DMS153 treated with DMSO at 0.1 percent for 48 hours (cell line): ENCODE results near the gene ZBTB9.

ENCODE experiments used
- DNase-seq: peaks from one replicate; lab custom pipeline; 2025; ENCODE audit not compliant: unreplicated experiment; lab: John Stamatoyannopoulos, UW

ZBTB9 gene

DNA sequence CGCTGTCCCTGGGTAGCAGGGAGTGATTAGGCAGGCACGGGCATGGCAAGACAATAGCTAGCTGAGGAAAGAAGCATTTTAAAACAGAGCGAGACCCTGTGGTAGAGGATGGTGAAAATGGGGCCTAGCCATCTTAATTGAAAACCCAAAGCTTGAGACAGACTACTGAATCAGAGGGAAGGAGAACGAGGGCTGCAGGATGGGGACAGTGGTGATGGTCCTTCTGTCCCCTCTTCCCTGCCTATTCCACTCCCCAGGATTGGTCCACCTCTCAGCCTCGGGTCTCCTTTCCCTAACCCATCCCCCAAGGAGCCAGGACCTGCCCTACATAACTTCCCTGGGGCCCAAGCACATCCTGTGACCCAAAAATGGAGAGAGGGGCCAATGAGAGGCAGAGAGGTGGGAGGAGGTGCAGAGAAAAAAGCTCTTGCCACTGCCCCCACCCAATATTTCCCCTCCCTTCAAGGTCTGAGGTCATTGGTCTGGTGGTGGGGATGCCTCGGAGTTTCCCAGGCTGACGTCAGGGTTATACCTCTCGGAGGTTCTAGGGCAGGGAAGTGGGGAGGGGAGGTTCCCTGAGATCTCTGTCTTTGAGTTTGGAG lies 35.6 kb upstream of the ZBTB9 start:
- no peak for DNase-seq

DNA sequence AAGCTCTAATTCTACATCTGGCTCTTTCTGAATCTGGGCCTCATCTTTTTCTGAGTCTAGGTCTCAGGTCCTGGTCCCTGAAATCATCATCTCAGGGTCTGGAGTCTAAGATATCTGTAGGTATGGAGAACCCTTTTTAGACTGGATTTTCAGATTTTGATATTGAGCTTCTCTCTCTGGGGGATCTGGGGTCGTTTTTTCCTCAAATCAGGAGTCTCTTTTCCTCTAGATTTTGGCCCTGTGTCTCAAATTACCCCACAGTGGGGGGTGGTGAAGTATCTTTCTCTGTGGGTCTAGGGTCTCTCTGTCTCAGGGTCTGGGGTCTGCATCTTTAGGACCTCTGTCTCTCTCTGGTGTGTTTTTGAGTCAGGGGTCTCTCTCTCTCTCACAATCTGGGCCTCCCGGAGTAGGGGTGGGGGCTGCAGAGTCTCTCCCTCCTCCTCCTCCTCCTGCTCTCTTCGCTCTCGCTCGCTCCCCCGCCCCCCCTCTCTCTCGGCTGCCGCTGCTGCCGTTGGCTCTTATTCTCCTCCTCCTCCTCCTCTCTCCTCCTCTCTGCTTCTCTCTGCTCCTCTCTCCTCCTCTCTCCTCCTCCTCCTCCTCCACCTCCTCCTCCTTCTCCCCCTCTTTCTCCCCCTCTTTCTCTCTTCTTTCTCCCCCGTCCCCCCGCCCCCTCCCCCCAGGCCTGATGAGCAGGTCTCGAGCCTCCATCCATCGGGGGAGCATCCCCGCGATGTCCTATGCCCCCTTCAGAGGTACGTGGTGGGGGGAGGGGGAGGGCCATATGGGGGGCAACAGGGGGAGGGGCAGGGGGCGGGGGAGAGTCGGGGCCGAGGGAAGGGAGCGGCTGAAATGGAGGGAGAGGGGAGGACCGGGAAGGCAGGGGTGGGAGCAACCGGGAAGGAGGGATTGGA lies 34.5 kb upstream of the ZBTB9 start, which contains the start of gene SYNGAP1:
Gene SYNGAP1, plus strand, starts transcription at position 486 of the 911 bp plus-strand sequence. Its CDS starts 200 bp downstream, at position 686.
- DNase-seq: peak; percentile 6

DNA sequence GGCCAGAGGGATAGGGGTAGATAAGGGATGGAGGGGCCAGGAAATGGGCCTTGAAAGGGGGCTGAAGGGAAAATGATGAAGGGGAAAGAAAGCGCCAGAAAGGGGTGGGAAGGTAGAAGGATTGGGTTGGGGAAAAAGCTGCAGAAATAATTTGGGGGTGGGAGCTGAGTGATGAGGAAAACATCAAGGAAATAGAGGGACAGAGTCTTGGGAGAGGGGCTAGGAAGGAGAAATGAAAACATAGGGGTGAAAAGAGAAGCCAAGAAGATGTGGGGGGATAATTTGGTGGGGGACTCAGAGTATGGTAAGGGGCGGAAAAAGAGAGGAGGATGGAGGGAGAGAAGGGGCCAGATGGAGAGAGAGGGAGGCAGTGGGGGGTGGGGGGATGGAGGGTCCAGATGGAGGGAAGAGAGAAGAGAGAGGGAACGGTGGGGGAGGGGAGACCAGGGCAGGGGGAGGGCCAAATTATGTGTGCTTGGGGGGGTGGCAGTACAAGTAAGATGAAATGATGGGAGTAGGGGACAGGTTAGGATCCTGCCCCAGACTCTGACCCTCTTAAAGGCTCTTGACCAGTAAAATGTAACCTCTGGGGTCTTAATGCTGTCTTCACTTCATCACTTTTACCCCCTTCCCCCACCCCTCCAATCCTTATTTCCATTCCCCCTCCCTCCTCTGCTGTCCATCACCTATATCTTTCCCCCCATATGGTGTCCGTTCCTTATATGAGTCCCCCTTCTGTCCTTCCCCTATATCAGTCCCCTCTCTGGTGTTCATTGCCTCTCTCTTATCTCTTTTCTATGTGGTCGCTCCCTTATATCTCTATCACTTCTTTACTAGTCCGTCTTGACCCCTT lies 33.7 kb upstream of the ZBTB9 start:
- no peak for DNase-seq

DNA sequence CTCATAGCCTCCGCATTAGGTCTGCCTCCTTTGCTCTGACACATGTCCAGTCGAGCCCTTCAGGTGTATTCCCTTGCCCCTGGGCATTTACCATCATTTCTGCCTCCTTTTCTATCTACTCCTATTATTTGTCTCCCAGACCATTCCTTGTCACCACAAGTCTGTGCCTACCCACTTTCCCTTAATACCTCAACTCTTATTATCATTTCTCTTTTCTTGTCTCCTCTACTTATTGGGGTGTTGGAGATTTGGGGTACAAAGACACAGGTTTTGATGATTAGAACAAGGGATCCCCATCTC lies 33.1 kb upstream of the ZBTB9 start:
- DNase-seq: no peak

DNA sequence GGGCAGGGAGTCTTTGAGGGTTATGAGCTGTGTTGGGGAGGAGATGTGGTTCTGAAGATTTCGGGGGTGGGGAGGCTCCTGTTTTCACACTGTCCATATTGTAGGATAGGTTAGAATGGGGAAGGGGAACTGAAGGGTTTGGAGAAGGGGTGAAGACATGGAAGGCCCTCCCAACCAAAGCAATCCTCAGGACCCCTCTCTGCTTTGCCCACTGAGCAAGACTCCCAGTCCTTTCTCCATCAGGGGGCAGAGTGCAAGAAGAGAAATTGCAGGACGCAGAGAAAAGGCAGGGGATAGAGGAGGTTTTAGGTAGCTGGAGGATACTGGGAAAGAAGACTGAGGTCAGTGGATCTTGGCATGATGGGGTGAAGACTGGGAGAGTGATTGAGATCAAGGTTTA lies 30.6 kb upstream of the ZBTB9 start:
- no peak for DNase-seq

DNA sequence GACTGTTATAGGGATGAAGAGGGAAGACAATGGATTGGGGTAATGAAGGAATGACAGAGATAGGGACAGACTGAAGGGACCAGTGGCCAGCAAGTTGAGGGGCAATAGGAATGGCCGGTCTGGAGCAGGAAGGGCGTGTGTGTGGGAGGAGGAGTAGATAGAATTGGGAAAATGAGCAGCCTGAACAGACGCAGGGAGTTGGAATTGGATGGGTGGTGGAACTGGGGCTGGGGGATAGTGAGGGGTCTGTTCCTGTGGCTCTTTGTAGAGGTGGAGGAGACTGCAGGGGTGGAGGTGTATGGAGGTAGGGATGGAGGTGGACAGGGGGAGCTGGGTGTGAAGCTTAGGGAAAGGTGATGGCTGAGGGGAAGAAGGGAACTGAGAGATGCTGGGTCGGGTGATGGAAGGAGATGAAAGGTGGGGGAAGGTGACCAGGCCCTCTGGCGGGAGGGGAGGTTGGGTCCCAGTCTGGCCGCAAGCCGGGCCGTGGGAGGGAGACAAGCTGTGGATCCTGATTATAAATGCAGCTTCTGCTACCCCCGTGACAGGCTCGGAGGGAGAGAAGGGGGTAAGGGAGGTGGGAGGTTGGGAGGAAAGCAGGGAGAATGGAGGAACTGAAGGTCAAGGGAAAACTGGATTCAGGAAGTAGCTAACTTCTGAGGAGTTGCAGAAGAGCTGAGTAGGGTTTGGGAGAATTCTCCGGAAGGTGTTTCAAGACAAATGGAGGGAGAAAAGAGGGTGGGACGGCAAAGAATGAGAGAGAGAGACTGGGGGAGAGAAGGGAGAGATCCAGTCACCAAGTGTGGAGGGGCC lies 29.3 kb upstream of the ZBTB9 start:
- DNase-seq: no peak

DNA sequence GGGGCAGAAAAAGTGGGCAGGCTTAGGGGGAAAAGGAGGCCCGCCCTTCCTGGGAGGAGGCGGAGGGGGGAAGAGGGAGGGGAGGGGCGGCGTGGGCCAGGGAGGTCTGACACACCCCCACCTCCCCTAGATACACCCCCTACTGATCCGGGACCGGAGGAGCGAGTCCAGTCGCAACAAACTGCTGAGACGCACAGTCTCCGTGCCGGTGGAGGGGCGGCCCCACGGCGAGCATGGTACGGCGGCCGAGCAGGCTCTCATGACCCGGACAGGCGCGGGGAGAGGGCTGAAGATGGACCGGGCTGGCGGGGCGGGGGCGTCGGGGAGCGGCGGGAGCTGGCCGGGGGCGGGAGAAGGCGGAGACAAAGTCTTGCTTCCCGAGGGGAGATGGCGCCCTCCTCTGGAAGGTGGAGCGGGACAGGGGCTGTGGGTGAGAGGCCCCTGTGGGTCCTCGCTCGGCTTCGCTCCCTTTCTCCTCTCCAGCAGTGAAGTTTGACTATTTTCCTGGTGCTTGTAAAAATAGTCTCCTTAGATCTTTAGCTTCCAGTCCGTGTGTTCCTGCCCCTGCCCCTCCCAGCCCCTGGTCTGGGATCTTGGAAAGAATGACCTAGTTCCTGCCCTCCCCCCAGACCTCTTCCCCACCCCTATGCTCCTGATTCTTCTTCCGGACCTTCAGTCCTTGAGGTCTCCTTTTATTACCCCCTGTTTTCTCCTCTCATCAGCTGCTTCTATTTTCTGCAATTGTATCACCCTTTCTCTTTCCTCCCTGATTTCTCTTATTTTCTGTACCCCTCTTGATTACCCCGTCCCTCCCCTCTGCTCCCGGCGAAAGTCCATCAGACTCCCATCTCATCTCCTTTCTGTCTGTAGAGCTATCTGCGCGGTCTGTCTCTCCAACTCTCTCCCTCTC lies 28.5 kb upstream of the ZBTB9 start:
- DNase-seq: peak; percentile 70

DNA sequence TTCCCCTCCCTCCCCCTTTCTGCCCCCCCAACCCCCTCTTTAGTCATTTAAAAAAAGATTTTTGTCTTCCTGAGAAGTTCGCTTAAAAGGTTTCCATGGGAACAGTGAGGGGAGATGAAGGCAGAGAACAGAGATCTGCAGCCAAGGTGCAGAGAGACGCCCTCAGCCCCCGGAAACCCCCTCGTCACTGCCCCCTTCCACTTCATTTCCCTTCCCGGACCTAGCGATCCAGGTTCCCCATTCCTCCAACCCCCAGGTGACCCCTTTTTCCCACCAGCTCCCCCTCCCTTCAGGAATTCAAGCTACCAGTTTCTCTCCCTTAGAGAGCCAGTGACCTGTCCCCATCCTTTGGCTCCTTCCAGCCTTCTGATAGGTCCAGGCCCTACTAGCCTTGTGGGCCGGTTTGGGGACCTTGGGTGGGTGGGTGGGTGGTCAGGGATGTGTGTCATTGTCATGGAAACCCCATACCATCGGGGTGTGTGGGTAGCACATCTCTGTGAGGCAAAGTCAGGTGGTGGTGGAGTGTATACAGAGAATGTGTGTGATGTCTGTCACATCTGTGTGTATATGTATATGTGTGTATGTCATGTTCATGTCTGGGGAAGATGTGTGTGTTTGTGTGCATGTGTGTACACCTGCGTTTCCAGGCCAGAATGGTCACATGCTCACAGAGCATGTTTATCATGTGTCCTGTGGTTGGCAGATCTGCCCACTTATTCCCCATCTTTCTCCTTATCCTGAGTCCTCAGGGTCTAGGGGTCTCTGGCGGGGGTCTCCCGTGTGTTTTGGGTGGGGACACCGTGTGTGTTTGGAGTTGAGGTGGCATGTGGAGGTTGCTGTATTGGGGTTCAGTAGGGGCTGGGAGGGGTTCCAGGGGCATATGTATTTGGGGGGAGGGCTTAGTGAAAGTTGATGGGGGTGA lies 27.5 kb upstream of the ZBTB9 start:
- DNase-seq: no peak

DNA sequence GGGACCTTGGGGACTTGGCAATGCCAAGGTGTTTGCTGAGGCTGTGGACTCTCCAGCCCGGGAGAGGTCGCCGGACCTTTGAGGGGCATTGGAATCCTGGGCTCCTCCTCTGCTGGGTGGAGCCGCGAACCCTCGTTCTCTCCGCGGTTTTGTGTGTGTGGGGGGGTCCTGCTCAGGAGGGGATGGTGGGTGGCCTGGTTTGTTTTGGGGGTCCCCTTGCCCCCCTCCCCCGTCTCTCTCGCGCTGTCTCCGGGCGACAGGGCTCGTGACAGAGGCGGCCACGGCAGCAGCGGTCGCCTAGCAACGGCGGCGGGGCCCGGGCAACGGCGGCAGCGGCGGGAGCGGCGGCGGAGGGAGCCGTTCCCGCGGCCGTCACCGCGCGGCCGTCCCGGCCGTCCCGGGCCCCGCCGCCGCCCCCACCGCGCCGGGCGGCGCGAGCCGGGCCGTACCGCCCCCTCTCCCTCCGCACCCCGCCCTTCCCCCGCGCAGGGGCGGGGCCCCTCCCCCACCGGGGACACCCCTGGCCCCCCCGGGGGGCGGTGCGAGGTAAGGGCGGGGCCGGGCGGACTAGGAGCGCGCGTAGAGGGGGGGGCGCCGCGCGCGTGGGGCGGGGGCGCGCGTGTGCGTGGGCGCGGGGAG lies 26.7 kb upstream of the ZBTB9 start:
- DNase-seq: no peak

DNA sequence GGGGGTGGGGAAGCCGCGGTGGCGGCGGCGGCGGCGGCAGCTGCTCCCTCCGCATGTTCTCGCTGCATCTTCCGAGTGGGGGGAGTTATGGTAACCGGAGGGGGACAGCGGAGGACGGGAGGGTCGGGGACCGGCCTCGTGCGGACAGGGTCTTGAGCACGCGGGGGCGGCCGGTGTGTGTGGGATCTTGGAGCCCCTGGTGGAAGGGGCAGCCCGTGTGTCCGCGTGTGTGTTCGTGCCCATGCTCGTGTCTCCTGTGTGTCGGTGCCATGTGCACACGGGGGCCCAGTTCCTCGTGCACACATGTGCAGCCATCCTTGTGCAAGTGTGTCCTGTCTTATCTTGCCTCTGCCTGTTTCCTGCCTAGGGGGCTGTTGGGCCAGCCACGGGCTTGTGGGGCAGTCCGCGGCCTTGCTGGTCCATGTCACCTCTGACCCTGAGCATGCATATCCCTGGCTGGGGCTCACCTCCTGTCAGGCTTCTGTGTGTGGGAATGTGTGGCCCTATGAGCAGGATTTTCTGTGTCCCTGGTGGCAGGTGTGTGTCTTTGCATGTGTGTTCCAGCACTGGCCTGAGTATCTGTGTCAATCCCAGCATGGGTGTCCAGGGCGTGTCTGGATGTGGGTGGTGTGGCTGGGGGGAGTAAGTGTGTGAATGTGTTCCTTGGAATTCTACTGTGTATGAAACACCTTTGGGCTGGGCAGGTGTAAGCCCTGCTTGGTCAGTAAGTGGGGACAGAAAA lies 26.0 kb upstream of the ZBTB9 start:
- no peak for DNase-seq

DNA sequence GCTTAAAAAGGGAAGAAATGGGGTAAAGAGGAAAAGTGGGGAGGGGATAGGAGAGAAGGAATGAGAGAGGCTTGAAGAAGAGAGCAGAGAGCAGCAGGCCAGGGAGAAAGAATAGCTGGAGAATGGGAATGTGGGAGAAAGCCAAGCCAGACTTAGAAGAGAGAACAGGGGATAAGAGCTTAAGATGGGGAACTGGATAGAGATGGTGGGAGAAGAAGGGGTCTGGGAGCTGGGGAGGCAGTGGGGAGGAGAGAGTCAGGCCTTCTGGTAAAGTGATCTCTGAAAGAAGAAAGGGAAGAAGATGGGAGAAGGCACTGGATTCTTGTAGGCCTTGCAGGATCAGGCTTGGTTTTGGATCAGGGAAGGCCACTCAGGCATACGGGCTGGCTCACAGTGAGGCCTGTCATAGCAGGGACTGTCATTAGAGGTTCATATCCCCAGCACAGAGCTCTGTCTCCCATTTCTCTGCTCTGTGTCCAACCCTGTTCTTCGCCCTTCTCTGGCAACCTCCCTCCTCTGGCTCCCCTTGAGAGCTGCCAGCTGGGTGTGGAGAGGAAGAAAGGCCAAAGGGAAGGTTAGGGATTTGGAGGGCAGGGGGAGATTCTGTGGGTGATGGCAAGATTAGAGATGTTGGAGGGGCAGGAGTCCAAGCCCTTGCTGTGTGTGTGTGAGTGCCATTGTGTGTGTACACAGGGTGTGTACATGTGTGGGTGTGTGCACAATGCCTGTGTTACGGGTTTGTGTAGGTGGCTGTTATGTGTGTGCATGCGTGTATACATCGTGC lies 25.2 kb upstream of the ZBTB9 start:
- no peak for DNase-seq

DNA sequence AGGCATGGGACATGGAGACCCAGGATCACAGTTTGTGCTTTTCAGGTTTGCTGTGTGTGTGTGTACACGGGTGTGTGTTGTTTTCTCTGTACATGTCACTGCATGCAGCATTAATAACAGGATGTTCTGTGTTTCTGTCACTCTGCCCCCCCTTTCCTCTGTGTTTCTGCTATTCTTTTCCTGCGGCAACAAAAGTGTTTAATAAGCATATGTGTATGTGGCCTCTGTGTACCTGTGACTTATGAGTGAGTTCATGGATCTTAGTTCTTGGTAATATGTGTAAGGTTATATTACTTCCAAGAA lies 24.7 kb upstream of the ZBTB9 start:
- no peak for DNase-seq

DNA sequence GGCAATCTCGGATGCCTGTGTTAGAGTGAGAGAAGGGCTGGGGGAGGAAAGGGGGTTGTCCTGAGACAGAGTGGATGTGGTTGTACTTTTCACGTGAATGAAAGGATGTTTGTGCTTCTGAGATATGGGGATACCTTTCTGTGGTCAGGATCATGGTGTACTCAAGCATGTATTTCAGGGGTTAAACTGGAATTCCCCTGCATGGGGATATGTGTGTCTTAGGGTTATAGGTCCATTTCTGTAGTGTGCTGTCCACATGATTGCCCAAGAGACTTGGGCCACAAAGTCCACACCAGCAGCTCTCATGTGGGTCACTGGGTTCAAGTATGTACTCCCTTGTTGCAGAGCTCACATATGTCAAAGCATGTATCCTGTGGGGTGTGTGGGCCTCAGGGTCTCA lies 24.0 kb upstream of the ZBTB9 start:
- no peak for DNase-seq

DNA sequence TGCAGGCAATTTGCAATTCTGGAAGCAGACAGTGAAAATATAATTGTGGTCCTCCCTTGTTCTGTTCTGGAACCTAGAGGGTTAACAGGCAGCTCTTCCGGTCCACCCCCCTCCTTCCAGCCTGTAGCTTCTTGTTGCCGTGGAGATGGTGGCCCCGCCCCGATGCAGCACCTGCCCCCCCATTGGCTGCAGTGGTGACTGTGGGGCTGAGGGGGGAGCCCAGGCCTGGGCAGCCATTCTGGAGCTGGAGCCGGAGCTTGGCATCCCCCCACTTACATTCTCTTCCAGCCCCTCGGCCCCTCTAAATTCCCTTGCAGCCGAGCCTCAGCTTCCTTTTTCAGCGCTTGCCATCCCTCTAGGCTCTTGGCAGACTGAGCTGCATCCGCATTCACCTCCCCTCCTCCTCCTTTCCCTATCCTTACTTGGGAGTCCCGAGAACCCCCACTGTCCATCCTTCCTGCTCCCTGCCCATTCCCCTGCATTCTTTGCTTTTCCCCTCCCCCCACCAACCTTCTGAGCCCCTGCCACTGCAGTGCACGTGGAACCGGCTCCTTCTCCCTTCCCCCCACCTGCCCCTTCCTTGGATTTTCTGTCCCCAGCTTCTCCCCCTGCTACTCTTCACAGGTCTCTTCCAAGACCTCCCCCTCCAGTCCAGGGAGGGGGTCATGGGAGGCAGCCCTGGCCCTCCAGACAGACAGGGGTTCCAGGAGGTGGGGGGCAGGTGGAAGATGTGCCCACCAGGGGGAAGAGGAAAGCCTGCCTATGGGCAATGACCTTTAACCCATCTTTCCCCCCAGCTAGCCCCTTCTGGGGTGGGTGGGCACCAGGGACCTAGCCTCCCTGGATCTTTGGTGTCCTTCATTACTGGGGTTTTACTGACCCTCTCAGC lies 23.1 kb upstream of the ZBTB9 start:
- peak; percentile 34 for DNase-seq

DNA sequence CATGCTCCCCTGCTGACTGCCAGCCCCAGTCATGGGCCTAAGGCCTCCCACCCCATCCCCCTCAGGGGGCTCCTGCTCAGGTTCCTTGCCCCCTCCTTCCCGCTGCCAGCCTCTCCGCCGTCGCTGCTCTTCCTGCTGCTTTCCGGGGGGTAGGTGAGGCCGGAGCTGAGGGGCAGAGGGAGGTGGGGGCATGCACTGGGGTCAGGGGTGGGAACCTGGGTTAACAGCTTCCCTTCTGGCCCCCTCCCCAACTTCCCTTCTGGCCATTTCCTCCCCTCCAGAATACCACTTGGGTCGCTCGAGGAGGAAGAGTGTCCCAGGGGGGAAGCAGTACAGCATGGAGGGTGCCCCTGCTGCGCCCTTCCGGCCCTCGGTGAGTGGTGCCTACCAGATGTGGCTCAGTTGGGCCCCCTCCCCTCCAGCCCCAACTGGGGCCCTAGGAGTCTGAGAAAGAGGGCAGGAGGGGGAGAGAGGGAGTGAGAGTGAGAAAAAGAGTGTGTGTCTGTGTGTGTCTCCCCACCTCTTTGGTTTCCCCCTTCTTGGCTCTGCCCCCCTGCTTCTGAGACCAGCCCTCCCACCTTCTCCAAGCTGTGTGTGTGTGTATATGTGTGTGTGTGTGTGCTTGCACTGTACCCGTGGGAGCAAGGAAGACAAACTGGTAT lies 22.4 kb upstream of the ZBTB9 start:
- DNase-seq: no peak

DNA sequence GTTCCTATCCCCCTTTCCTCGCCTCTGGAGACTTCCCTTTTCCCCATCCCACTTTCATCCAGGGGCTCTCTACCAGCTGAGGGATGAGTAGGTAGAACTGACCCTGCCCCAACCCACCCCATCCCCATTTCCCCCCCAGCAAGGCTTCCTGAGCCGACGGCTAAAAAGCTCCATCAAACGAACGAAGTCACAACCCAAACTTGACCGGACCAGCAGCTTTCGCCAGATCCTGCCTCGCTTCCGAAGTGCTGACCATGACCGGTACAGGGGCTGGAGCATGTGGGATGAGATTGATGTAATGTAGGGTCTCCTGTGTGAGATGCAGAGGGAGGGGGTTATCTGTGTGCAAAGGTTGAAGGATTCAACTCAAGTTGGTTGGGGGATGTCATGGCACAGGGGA lies 21.8 kb upstream of the ZBTB9 start:
- DNase-seq: no peak
